ENCODE measurements around the gene STK11IP. TPM values are rescaled to one million over a fixed set of nuclear protein-coding genes. Genes with fewer than 3 reads are reported as not detected.

STK11IP gene
- total and polyA plus RNA-seq, 9 of the 15 experiments (the other 6 are each of a cell fraction or from before 2014, with no cell fraction given): 0.52 to 21.7 (median 5.6) TPM

GRCh38 chr2:219560037-219560892, 37.4 kb upstream of the STK11IP start:
- Histone ChIP-seq H3K9ac (ENCODE audit: insufficient read depth in 1 of 2, low read depth in 2 of 2, low read length in 2 of 2) (no peak overlapping the region), H3K9me1 (ENCODE audit: control insufficient read depth, insufficient read depth, low read length) (no peaks in the 10 kb centered on the region), H3K79me2 (ENCODE audit: control insufficient read depth, insufficient read depth, low read length) (no peaks in the 10 kb centered on the region), H4K20me1 (replicated peaks; ENCODE audit: control insufficient read depth, insufficient read depth, low read length) (no peaks in the 10 kb centered on the region), H3K27me3 (ENCODE audit: control insufficient read depth in 2 of 2, insufficient read depth in 2 of 2, low read length in 2 of 2) (peaks cover 0 to 8% of the 10 kb centered on the region in 2 experiments; a peak in 3 of 5 replicates), H3K4me3 (no peak overlapping the region), H3K4me2 (ENCODE audit: insufficient read depth, low read length) (no peak overlapping the region), H2AFZ (ENCODE audit: low read depth, low read length) (peak overlapping the region; percentile 66), H3K27ac (ENCODE audit: extremely low read depth, low read depth, low read length) (no peak overlapping the region), H3K9me3 (replicated peaks; ENCODE audit: control insufficient read depth, insufficient read depth, low read depth, low read length) (no peaks in the 10 kb centered on the region), H3K36me3 (ENCODE audit: control insufficient read depth, insufficient read depth, low read length) (no peaks in the 10 kb centered on the region), H3K4me1 (replicated peaks in 1 of 2; ENCODE audit: control insufficient read depth in 2 of 2, insufficient read depth in 2 of 2, low read length in 2 of 2) (peaks cover 2 to 44% of the 10 kb centered on the region in 2 experiments; a peak in 2 of 5 replicates)
- POLR2A ChIA-PET: interaction anchor here (0.8 to 3.6 kb wide), 3 partner anchors 8 to 12 kb away, joined by 3 to 16 read pairs (median 5); partner anchors contain the start of gene OBSL1
- CTCF ChIA-PET (ENCODE audit: low intra/inter-chr PET ratio): no interaction called here
- DNase-seq (ENCODE audit: extremely low read depth in 1 of 4, low spot score in 3 of 4) (peak in 3 of 4 experiments; percentile 63 to 69 (median 64)), FAIRE-seq (no peak), ATAC-seq (peak; percentile 72)
- BruUV-seq (replicated peaks): no TSS peak
- intact Hi-C loops (cut with micrococcal nuclease): loop anchor here (5.0 kb wide), 1 partner anchor 37 kb away; the partner anchor contains the start of gene STK11IP
- TF ChIP-seq ZNF740 (CRISPR knock-in tag; IDR thresholded peaks at IDR 0.05) (no peak; the same call in 1 of the 2 replicates), ZNF740 (tag; IDR thresholded peaks at IDR 0.05) (0 out of 4 replicates have a peak, but pooled peaks of 1 of the 2 experiments have one; percentile 46), CTCF (IDR thresholded peaks at IDR 0.05 in 2 of 3, conservative IDR thresholded peaks at IDR 0.05 in 1 of 3; ENCODE audit: insufficient read depth in 2 of 3, low read depth in 1 of 3, low read length in 3 of 3) (peak; percentile 39 to 55 (median 51); a peak in 5 of 6 replicates), TEAD2 (tag; IDR thresholded peaks at IDR 0.05) (no peak), CTCFL (IDR thresholded peaks at IDR 0.05; ENCODE audit: borderline replicate concordance, insufficient read depth, low read depth, low read length, poor library complexity, severe bottlenecking) (peak; percentile 17), VEZF1 (CRISPR knock-in tag; IDR thresholded peaks at IDR 0.05) (peak; percentile 50), IRF1 (CRISPR knock-in tag; IDR thresholded peaks at IDR 0.05; ENCODE audit: borderline replicate concordance) (no peak), HDAC1 (IDR thresholded peaks at IDR 0.05) (no peak)
- in situ Hi-C loops (cut with MboI): no loop called here
- 26% methylated on average over 4 of the region's 8 CpGs for WGBS (ENCODE audit: insufficient coverage, low coverage, missing lambda C conversion rate)

Data from K562 (cell line).